HCT116 (cell line): Measurements from ENCODE around the gene RGS7. TPM values are rescaled to one million over a fixed set of nuclear protein-coding genes. Genes with fewer than 3 reads are reported as not detected.

Experiments used
- ATAC-seq: fragments of 200-7000 bp; cut with Tn5 transposase; 2 replicates; pipeline ENCODE4 v1.9.1; 2020; ENCODE audit warnings: mild to moderate bottlenecking, moderate library complexity
- BruUV-seq: library from RNA; stranded (reverse); fragments of 400-500 nt; replicated peaks from 2 replicates; lab custom pipeline; 2021; lab: Mats Ljungman, UMichigan
- CTCF ChIA-PET: fragments of 300-600 bp; sonication (Branson Sonifier 250); formaldehyde crosslinking; loops from one replicate; lab custom pipeline; 2021; ENCODE audit warnings: antibody characterized with exemption; lab: Charles Lee
- POLR2A ChIA-PET: fragments of 300-600, 350-600 bp; sonication (Branson Sonifier 250); formaldehyde crosslinking; loops from one replicate; lab custom pipeline; 2021; ENCODE audit warnings: antibody characterized with exemption; lab: Charles Lee
- RAD21 ChIA-PET, 2 experiments: fragments of 300-600 bp; sonication (Branson Sonifier 250); formaldehyde crosslinking; loops; one replicate each; lab custom pipeline; 2023; ENCODE audit warnings: low total read pairs in 2 of 2; ENCODE audit not compliant: uncharacterized antibody in 2 of 2, unreplicated experiment in 2 of 2, low non-redundant PET in 1 of 2; lab: Charles Lee
- DNase-seq: peaks from one replicate; pipeline ENCODE4 v3.0.0-alpha.2; 2010; ENCODE audit warnings: low read depth, low spot score
- H2AFZ ChIP-seq: fragments of 200-600 bp; shearing (Covaris generic), sonication (generic); 2 replicates; pipeline ENCODE4 v1.6.1; 2017; ENCODE audit warnings: low read depth, mixed run types, mixed read lengths, antibody characterized with exemption, low read length; ENCODE audit not compliant: poor library complexity, severe bottlenecking
- H3K27ac ChIP-seq: 2 replicates; pipeline ENCODE4 v1.5.1; 2012; ENCODE audit warnings: low read depth, low read length
- H3K27me3 ChIP-seq: fragments of 200-600 bp; sonication (generic); 2 replicates; pipeline ENCODE4 v1.6.1; 2016; ENCODE audit warnings: mixed run types, low read length, mixed read lengths; ENCODE audit not compliant: insufficient read depth
- H3K36me3 ChIP-seq, 2 experiments: fragments of 200-500 bp in 1 of 2; fragments of 200-600 bp in 1 of 2; sonication (Bioruptor generic) in 1 of 2; sonication (generic) in 1 of 2; 2 replicates each; pipeline versions ENCODE4 v1.5.1 to v1.6.1; 2014 to 2016; ENCODE audit warnings: low read length in 2 of 2, inconsistent platforms in 1 of 2, mixed read lengths in 1 of 2, mixed run types in 1 of 2; ENCODE audit not compliant: insufficient read depth in 2 of 2, control insufficient read depth in 1 of 2
- H3K4me1 ChIP-seq, 2 experiments: fragments of 200-600 bp in 1 of 2; sonication (generic) in 1 of 2; 2 replicates each; pipeline versions ENCODE4 v1.5.1 to v1.6.1; 2012 to 2017; ENCODE audit warnings: low read length in 2 of 2, inconsistent platforms in 1 of 2, mild to moderate bottlenecking in 1 of 2, mixed read lengths in 1 of 2, mixed run types in 1 of 2, moderate library complexity in 1 of 2; ENCODE audit not compliant: insufficient read depth in 2 of 2, control insufficient read depth in 1 of 2
- H3K4me2 ChIP-seq: fragments of 200-600 bp; sonication (generic); 2 replicates; pipeline ENCODE4 v1.6.1; 2017; ENCODE audit warnings: mixed run types, low read length, mixed read lengths
- H3K4me3 ChIP-seq, 2 experiments: fragments of 200-600 bp in 1 of 2; sonication (generic) in 1 of 2; replicated peaks in 1 of 2; 2 replicates each; pipeline ENCODE4 v1.5.1; 2011 to 2016; ENCODE audit warnings: low read length in 2 of 2, control low read depth in 1 of 2, low read depth in 1 of 2, mild to moderate bottlenecking in 1 of 2, mixed read lengths in 1 of 2, mixed run types in 1 of 2
- H3K79me2 ChIP-seq: fragments of 200-600 bp; sonication (generic); 2 replicates; pipeline ENCODE4 v1.6.1; 2017; ENCODE audit warnings: mild to moderate bottlenecking, mixed run types, low read length, moderate library complexity, mixed read lengths; ENCODE audit not compliant: insufficient read depth
- H3K9ac ChIP-seq: fragments of 200-600 bp; sonication (generic); 2 replicates; pipeline ENCODE4 v1.6.1; 2016; ENCODE audit warnings: low read length, mixed read lengths
- H3K9me2 ChIP-seq: fragments of 200-600 bp; sonication (generic), shearing (Covaris generic); 2 replicates; pipeline ENCODE4 v1.6.1; 2017; ENCODE audit warnings: mixed run types, mild to moderate bottlenecking, moderate library complexity; ENCODE audit not compliant: insufficient read depth
- H3K9me3 ChIP-seq, 2 experiments: fragments of 200-500 bp in 1 of 2; fragments of 200-600 bp in 1 of 2; sonication (Bioruptor generic) in 1 of 2; sonication (generic) in 1 of 2; 2 replicates each; pipeline ENCODE4 v1.6.1; 2014 to 2017; ENCODE audit warnings: low read length in 2 of 2, mixed read lengths in 2 of 2, inconsistent platforms in 1 of 2, low read depth in 1 of 2, mild to moderate bottlenecking in 1 of 2, mixed run types in 1 of 2, moderate library complexity in 1 of 2; ENCODE audit not compliant: control insufficient read depth in 1 of 2, insufficient read depth in 1 of 2
- H4K20me1 ChIP-seq: fragments of 200-600 bp; sonication (generic), shearing (Covaris generic); 2 replicates; pipeline ENCODE4 v1.6.1; 2017; ENCODE audit warnings: mixed run types, mild to moderate bottlenecking, moderate library complexity; ENCODE audit not compliant: insufficient read depth
- CBX3 ChIP-seq: IDR thresholded peaks from 2 replicates; pipeline ENCODE4 v1.6.1; 2012; ENCODE audit warnings: low read depth
- CEBPB ChIP-seq: IDR thresholded peaks from 2 replicates; pipeline ENCODE4 v1.6.1; 2012; ENCODE audit warnings: low read depth
- ELF1 ChIP-seq: IDR thresholded peaks from 2 replicates; pipeline ENCODE4 v1.6.1; 2012; ENCODE audit warnings: low read depth, borderline replicate concordance
- EZH2 ChIP-seq: fragments of 200-600 bp; sonication (generic); IDR thresholded peaks from 2 replicates; pipeline ENCODE4 v1.6.1; 2017; ENCODE audit warnings: antibody characterized with exemption, mixed run types
- EZH2phosphoT487 ChIP-seq: fragments of 200-600 bp; IDR thresholded peaks from 2 replicates; pipeline ENCODE4 v1.6.1; 2018; ENCODE audit warnings: antibody characterized with exemption, borderline replicate concordance
- FOSL1 ChIP-seq: IDR thresholded peaks from 2 replicates; pipeline ENCODE4 v1.6.1; 2012; ENCODE audit warnings: low read depth
- POLR2A ChIP-seq: IDR thresholded peaks from 2 replicates; pipeline ENCODE4 v1.7.0; 2011; ENCODE audit warnings: borderline replicate concordance; ENCODE audit not compliant: insufficient read depth, insufficient read length; ENCODE audit errors: extremely low read depth
- POLR2AphosphoS5 ChIP-seq: IDR thresholded peaks from 2 replicates; pipeline ENCODE4 v1.6.1; 2011; ENCODE audit warnings: mild to moderate bottlenecking, low read depth, low read length, moderate library complexity
- RAD21 ChIP-seq: IDR thresholded peaks from 2 replicates; pipeline ENCODE4 v1.6.1; 2012; ENCODE audit warnings: low read depth, mild to moderate bottlenecking
- SIN3A ChIP-seq: IDR thresholded peaks from 2 replicates; pipeline ENCODE4 v1.6.1; 2012; ENCODE audit warnings: low read depth
- SP1 ChIP-seq: IDR thresholded peaks from 2 replicates; pipeline ENCODE4 v1.6.1; 2012; ENCODE audit warnings: low read depth
- TCF7L2 ChIP-seq: IDR thresholded peaks from 2 replicates; pipeline ENCODE4 v1.7.0; 2011; ENCODE audit warnings: borderline replicate concordance, inconsistent platforms; ENCODE audit not compliant: insufficient read depth, insufficient read length; ENCODE audit errors: extremely low read depth
- YY1 ChIP-seq: IDR thresholded peaks from 2 replicates; pipeline ENCODE4 v1.6.1; 2011; ENCODE audit warnings: low read length, low read depth, moderate library complexity, mild to moderate bottlenecking; ENCODE audit not compliant: insufficient replicate concordance; ENCODE audit errors: extremely low read depth
- ZFX ChIP-seq: fragments of 450-650 bp; IDR thresholded peaks from 2 replicates; pipeline ENCODE4 v1.6.1; 2017
- ZNF274 ChIP-seq: fragments of 200-500 bp; sonication (Bioruptor generic); IDR thresholded peaks from 2 replicates; pipeline ENCODE4 v1.6.1; 2014; ENCODE audit warnings: mild to moderate bottlenecking, low read depth, low read length, inconsistent platforms
- intact Hi-C: fragments of 100-400 bp; cut with micrococcal nuclease; formaldehyde crosslinking; loops from 2 replicates; pipeline ENCODE4 v1.10.0; 2022
- total RNA-seq: library from RNA; stranded (reverse); gene quantifications from one replicate; pipeline ENCODE4 v1.2.1, GENCODE V29; 2021; ENCODE audit not compliant: unreplicated experiment
- TF ChIP-seq, protein P1 (sequence below): IDR thresholded peaks from 2 replicates; pipeline ENCODE4 v1.6.1; 2011; ENCODE audit warnings: mild to moderate bottlenecking, low read length, moderate library complexity; ENCODE audit not compliant: insufficient replicate concordance; ENCODE audit errors: extremely low read depth
- TF ChIP-seq, protein P2 (sequence below): IDR thresholded peaks from 2 replicates; pipeline ENCODE4 v1.6.1; 2012; ENCODE audit warnings: low read depth
- TF ChIP-seq, protein P3 (sequence below): IDR thresholded peaks from 2 replicates; pipeline ENCODE4 v1.6.1; 2012

RGS7 gene
- total RNA-seq, 1 experiment from 2014 or later, result not detected

DNA sequence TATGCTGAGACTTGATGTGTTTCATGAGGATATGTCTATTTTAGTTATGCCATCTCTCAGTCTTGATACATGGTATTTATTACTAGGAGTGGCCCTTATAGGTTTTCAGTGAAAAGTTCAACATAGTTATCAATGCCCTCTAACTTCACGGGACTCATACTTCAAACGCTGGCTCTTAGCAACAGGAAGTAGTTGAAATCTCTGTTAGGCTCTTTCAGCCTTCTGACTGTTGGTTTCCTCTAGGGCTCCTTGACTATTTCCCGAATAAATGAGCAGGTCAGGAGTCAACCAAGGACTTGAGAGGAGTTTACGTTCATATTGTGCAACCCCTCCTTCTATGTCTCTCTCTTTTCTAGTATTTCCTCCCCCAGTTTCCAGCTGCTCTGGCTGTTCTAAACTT, 141.8 kb downstream of the RGS7 start:
- no peak for DNase-seq
- CTCF ChIA-PET, result no interaction called here

More for the DNA sequence above, 141.8 kb downstream of the RGS7 start:
- H3K9me2 ChIP-seq, result no peaks in the 10 kb centered on the region
- H3K27me3 ChIP-seq, result no peaks in the 10 kb centered on the region
- H3K4me2 ChIP-seq, result no peak overlapping the region
- no peak overlapping the region for H3K4me3 ChIP-seq
- no peak overlapping the region for H2AFZ ChIP-seq
- POLR2A ChIA-PET, result no interaction called here
- no TSS peak for BruUV-seq
- TF ChIP-seq, protein P1, sequence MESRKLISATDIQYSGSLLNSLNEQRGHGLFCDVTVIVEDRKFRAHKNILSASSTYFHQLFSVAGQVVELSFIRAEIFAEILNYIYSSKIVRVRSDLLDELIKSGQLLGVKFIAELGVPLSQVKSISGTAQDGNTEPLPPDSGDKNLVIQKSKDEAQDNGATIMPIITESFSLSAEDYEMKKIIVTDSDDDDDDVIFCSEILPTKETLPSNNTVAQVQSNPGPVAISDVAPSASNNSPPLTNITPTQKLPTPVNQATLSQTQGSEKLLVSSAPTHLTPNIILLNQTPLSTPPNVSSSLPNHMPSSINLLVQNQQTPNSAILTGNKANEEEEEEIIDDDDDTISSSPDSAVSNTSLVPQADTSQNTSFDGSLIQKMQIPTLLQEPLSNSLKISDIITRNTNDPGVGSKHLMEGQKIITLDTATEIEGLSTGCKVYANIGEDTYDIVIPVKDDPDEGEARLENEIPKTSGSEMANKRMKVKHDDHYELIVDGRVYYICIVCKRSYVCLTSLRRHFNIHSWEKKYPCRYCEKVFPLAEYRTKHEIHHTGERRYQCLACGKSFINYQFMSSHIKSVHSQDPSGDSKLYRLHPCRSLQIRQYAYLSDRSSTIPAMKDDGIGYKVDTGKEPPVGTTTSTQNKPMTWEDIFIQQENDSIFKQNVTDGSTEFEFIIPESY, result no peak
- no peak for TF ChIP-seq EZH2
- no peak for TF ChIP-seq YY1
- no peak for TF ChIP-seq EZH2phosphoT487
- TF ChIP-seq TCF7L2, result no peak
- TF ChIP-seq ZFX, result no peak
- TF ChIP-seq CEBPB, result no peak
- TF ChIP-seq, protein P2, sequence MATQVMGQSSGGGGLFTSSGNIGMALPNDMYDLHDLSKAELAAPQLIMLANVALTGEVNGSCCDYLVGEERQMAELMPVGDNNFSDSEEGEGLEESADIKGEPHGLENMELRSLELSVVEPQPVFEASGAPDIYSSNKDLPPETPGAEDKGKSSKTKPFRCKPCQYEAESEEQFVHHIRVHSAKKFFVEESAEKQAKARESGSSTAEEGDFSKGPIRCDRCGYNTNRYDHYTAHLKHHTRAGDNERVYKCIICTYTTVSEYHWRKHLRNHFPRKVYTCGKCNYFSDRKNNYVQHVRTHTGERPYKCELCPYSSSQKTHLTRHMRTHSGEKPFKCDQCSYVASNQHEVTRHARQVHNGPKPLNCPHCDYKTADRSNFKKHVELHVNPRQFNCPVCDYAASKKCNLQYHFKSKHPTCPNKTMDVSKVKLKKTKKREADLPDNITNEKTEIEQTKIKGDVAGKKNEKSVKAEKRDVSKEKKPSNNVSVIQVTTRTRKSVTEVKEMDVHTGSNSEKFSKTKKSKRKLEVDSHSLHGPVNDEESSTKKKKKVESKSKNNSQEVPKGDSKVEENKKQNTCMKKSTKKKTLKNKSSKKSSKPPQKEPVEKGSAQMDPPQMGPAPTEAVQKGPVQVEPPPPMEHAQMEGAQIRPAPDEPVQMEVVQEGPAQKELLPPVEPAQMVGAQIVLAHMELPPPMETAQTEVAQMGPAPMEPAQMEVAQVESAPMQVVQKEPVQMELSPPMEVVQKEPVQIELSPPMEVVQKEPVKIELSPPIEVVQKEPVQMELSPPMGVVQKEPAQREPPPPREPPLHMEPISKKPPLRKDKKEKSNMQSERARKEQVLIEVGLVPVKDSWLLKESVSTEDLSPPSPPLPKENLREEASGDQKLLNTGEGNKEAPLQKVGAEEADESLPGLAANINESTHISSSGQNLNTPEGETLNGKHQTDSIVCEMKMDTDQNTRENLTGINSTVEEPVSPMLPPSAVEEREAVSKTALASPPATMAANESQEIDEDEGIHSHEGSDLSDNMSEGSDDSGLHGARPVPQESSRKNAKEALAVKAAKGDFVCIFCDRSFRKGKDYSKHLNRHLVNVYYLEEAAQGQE, result no peak
- TF ChIP-seq, protein P3, sequence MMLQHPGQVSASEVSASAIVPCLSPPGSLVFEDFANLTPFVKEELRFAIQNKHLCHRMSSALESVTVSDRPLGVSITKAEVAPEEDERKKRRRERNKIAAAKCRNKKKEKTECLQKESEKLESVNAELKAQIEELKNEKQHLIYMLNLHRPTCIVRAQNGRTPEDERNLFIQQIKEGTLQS, result no peak
- TF ChIP-seq FOSL1, result no peak
- no peak for TF ChIP-seq ELF1
- no peak for TF ChIP-seq POLR2AphosphoS5
- TF ChIP-seq ZNF274, result no peak
- no peak for TF ChIP-seq CBX3
- TF ChIP-seq SP1, result no peak
- TF ChIP-seq SIN3A, result no peak
- no peak for TF ChIP-seq POLR2A
- TF ChIP-seq RAD21, result no peak
- no peaks in the 10 kb centered on the region for H3K79me2 ChIP-seq
- no peak overlapping the region for H3K9ac ChIP-seq
- no peaks in the 10 kb centered on the region for H3K4me1 ChIP-seq
- peaks cover 3 to 9% of the 10 kb centered on the region in 2 experiments; a peak in 2 of 4 replicates for H3K9me3 ChIP-seq
- H3K27ac ChIP-seq, result no peak overlapping the region
- RAD21 ChIA-PET, result no interaction called here
- H3K36me3 ChIP-seq, result no peaks in the 10 kb centered on the region
- intact Hi-C loops, result no loop called here
- no peak for ATAC-seq
- H4K20me1 ChIP-seq, result no peaks in the 10 kb centered on the region
